Calu3 (cell line): ENCODE data around the gene CACTIN. TPM values are rescaled to one million over a fixed set of nuclear protein-coding genes. Genes with fewer than 3 reads are reported as not detected.

Experiments used
- BruUV-seq: library from RNA; stranded (reverse); fragments of 400-500 nt; replicated peaks from 2 replicates; lab custom pipeline; 2021; lab: Mats Ljungman, UMichigan
- CTCF ChIA-PET: fragments of 300-600 bp; sonication (Branson Sonifier 250); formaldehyde crosslinking; loops from one replicate; lab custom pipeline; 2022; ENCODE audit warnings: antibody characterized with exemption; lab: Charles Lee
- DNase-seq: peaks from one replicate; pipeline ENCODE4 v3.0.0; 2022
- H3K27ac Mint-ChIP-seq: one replicate; pipeline ENCODE4 v1.8.0; 2022; ENCODE audit warnings: mixed read lengths; ENCODE audit not compliant: unreplicated experiment
- H3K27me3 Mint-ChIP-seq: one replicate; pipeline ENCODE4 v1.8.0; 2022; ENCODE audit warnings: mixed read lengths; ENCODE audit not compliant: unreplicated experiment
- H3K36me3 Mint-ChIP-seq: one replicate; pipeline ENCODE4 v1.8.0; 2022; ENCODE audit warnings: mild to moderate bottlenecking, moderate library complexity, mixed read lengths; ENCODE audit not compliant: insufficient read depth, unreplicated experiment
- H3K4me1 Mint-ChIP-seq: one replicate; pipeline ENCODE4 v1.8.0; 2022; ENCODE audit warnings: mild to moderate bottlenecking, low read depth, mixed read lengths; ENCODE audit not compliant: unreplicated experiment
- H3K4me3 Mint-ChIP-seq: one replicate; pipeline ENCODE4 v1.8.0; 2022; ENCODE audit warnings: mild to moderate bottlenecking, low read depth, moderate library complexity, mixed read lengths; ENCODE audit not compliant: unreplicated experiment
- H3K9me3 Mint-ChIP-seq: one replicate; pipeline ENCODE4 v1.8.0; 2022; ENCODE audit warnings: low read depth, mixed read lengths; ENCODE audit not compliant: unreplicated experiment
- CTCF ChIP-seq: fragments of 200-600 bp; IDR thresholded peaks from one replicate; pipeline ENCODE4 v1.8.0; 2022; ENCODE audit warnings: antibody characterized with exemption; ENCODE audit not compliant: unreplicated experiment
- intact Hi-C: fragments of 100-400 bp; cut with micrococcal nuclease; formaldehyde crosslinking; loops from one replicate; pipeline ENCODE4 v1.10.0; 2022; ENCODE audit not compliant: unreplicated experiment
- total RNA-seq: library from RNA; stranded (reverse); gene quantifications from 2 replicates; pipeline ENCODE4 v1.2.3, GENCODE V29; 2022

Gene CACTIN
- total RNA-seq, 1 experiment from 2014 or later, result 21.4 TPM

DNA sequence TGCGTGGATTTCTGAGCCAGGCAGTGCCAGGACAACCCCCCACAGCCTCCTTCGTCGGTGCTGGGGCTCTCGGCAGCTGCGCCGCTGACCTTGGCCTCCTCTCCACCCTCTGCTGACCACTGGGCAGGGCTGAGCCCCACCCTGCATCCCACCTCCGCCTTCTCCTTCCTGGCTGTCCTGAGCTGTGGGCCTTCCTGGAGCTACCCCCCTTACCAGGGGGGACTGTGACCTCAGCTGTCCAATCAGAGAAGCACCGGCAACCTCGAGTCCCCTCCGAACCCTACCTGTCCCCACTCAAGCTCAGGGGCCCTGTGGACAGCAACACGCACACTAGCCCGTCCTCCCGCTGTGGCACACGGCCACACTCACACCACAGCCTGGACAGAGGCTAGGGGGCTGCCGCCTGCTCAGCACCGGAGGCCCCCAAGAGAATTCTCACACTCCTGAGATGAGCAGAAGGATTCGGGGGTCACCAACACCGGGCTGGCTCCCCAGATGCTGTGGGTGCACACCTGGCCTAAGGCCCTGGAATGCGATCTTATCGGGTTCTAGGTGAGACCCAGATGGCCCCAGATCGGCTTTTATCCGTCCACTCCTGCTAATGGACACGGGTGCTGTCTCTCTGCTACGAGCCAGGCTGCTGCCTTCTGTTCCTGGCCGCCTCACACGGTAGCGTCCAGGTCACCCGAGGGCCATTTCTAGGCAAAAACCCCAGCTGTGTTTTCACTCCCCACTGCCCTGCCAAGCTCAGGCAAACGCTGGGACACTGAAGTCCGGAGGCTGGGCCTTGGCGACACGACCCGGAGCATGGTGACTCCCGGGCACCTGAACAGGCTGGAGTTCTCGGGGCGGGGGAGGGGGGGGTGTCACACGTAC, 32.5 kb upstream of the CACTIN start:
- intact Hi-C loops, result no loop called here
- BruUV-seq, result no TSS peak
- peaks cover 20% of the 10 kb centered on the region for H3K36me3 Mint-ChIP-seq
- H3K4me3 Mint-ChIP-seq, result no peak overlapping the region
- no peaks in the 10 kb centered on the region for H3K27me3 Mint-ChIP-seq
- TF ChIP-seq CTCF, result no peak
- no peak overlapping the region for H3K27ac Mint-ChIP-seq
- CTCF ChIA-PET, result no interaction called here
- no peaks in the 10 kb centered on the region for H3K4me1 Mint-ChIP-seq
- DNase-seq, result no peak
- H3K9me3 Mint-ChIP-seq, result no peaks in the 10 kb centered on the region

DNA sequence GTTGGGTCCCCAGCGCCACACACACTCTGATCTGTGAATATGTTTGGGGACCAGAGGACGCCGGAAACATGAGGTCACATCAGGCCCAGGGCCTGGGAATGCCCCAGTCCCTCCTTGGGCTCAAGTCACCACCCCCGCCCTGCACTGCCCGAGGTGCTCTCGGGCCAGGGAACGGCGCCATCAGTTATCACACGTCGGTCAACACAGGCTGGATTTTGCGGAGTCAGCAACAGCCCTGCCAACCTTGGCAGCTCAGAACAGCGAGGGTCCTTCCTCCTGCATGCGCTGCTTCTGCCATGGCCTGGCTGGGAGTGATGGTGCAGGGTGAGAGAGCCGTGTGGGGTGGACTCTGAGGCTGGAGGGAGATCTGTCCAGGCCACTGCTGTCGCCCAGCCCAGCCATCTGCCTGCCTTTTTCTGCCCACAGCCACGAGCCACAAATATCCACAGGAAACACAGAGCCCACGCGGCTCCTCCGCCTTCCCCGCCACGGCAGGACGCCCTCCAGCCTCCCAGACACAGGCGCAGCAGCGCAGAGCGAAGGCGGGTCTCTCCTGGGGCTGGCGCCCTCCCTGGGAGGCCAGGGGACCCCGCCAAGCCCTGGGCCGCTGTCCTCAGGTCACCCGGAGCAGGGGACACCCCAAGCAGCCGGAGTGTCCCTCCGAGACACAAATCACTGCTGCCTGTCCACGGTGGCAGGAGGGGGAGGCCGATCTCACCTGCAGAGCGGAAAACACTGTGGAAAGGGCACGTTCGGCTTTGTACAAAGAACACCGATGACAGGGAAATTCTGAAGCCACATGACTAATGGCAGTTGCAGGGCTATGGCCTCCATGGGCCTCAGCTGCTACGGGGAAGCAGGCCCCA, 31.6 kb upstream of the CACTIN start:
- Mint-ChIP-seq H3K36me3 (peaks cover 20% of the 10 kb centered on the region), H3K4me3 (no peak overlapping the region), H3K27me3 (no peaks in the 10 kb centered on the region), H3K9me3 (no peaks in the 10 kb centered on the region), H3K27ac (no peak overlapping the region), H3K4me1 (no peaks in the 10 kb centered on the region)
- no peak for DNase-seq
- BruUV-seq, result no TSS peak
- CTCF ChIA-PET, result no interaction called here
- no peak for TF ChIP-seq CTCF
- intact Hi-C loops, result no loop called here

DNA sequence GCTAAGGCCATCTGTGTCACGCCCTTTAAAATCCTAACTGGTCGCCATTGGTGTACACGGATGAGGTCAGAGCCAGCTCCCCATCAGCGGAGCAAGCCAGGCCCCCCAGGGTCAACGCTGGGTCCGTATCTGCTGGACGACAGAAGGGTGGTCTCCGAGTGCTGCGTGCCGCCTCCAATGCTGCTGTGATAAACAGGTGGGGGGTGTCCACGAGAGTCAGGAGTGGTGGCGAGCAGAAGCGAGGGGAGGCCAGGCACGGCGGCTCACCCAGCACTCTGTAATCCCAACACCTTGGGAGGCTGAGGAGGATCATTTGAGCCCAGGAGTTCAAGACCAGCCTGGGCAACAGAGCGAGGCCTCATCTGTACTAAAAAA, 30.8 kb upstream of the CACTIN start:
- intact Hi-C loops, result no loop called here
- H3K27ac Mint-ChIP-seq, result no peak overlapping the region
- no peak for DNase-seq
- no peak for TF ChIP-seq CTCF
- H3K27me3 Mint-ChIP-seq, result no peaks in the 10 kb centered on the region
- no peaks in the 10 kb centered on the region for H3K9me3 Mint-ChIP-seq
- H3K4me3 Mint-ChIP-seq, result no peak overlapping the region
- H3K36me3 Mint-ChIP-seq, result peaks cover 20% of the 10 kb centered on the region
- no TSS peak for BruUV-seq
- CTCF ChIA-PET, result no interaction called here
- H3K4me1 Mint-ChIP-seq, result no peaks in the 10 kb centered on the region

GRCh38 chr19:3656747-3657394, 30.3 kb upstream of the CACTIN start:
- H3K27me3 Mint-ChIP-seq, result no peaks in the 10 kb centered on the region
- CTCF ChIA-PET, result no interaction called here
- H3K4me3 Mint-ChIP-seq, result no peak overlapping the region
- H3K27ac Mint-ChIP-seq, result no peak overlapping the region
- no peak for TF ChIP-seq CTCF
- no TSS peak for BruUV-seq
- no peak for DNase-seq
- peaks cover 20% of the 10 kb centered on the region for H3K36me3 Mint-ChIP-seq
- no peaks in the 10 kb centered on the region for H3K9me3 Mint-ChIP-seq
- intact Hi-C loops, result no loop called here
- no peaks in the 10 kb centered on the region for H3K4me1 Mint-ChIP-seq
